ENCODE results near the gene TMPRSS9.

DNA sequence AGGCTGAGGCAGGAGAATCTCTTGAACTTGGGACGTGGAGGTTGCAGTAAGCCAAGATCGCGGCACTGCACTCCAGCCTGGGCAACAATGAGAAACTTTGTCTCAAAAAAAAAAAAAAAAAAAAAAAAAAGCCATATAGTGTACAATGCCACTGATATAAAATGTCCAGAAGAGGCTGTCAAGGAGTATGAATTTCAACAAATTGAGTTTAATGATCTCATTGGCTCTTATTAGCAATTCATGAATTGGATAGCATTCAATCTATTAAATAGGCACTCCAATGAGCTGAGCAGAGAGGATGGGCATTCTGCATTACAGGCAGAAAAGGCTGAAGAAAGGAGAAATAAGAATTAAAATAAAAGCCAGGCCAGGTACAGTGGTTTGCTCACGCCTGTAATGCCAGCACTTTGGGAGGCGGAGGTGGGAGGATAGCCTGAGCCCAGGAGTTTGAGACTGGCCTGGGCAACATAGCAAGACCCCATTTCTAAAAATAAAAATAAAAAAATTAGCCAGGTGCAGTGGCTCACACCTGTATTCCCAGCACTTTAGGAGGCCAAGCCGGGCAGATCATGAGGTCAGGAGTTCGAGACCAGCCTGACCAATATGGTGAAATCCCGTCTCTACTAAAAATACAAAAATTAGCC is 97.5 kb downstream of the TMPRSS9 start:
- TF ChIP-seq EZH2phosphoT487 (IDR thresholded peaks at IDR 0.05; ENCODE audit: insufficient read depth, low read depth) (no peak), EZH2 (IDR thresholded peaks at IDR 0.05; ENCODE audit: insufficient read depth, poor library complexity, severe bottlenecking) (no peak)

Measured in GM23248 (cell line).